Measurements from ENCODE around the gene UMAD1. TPM values are rescaled to one million over a fixed set of nuclear protein-coding genes. Genes with fewer than 3 reads are reported as not detected.

UMAD1 gene
- total and polyA plus RNA-seq, 2 of the 4 experiments (the other 2 are of a cell fraction) = 5.2 to 8.4 TPM

- no peak overlapping the region for H3K4ac ChIP-seq (ENCODE audit: low read depth, low read length)
- H4K20me1 ChIP-seq (ENCODE audit: insufficient read depth, low read length) = no peaks in the 10 kb centered on the region
- in situ Hi-C loops (cut with MboI; ENCODE audit: low sequenced_read_pairs) = no loop called here
- TF ChIP-seq RFX5 (IDR thresholded peaks at IDR 0.05; ENCODE audit: low read depth, low read length) = no peak
- no peak for TF ChIP-seq MAFK (IDR thresholded peaks at IDR 0.05; ENCODE audit: low read depth, low read length)
- no peak for TF ChIP-seq CEBPB (IDR thresholded peaks at IDR 0.05; ENCODE audit: low read depth, low read length)
- no peak for TF ChIP-seq BHLHE40 (IDR thresholded peaks at IDR 0.05; ENCODE audit: low read depth, low read length)
- no peak for TF ChIP-seq MAZ (IDR thresholded peaks at IDR 0.05; ENCODE audit: borderline replicate concordance, low read depth, low read length)
- TF ChIP-seq RCOR1 (IDR thresholded peaks at IDR 0.05; ENCODE audit: insufficient replicate concordance, low read length) = no peak
- no peak for TF ChIP-seq RAD21 (IDR thresholded peaks at IDR 0.05; ENCODE audit: low read length)
- TF ChIP-seq MXI1 (IDR thresholded peaks at IDR 0.05; ENCODE audit: borderline replicate concordance, low read depth, low read length) = no peak
- TF ChIP-seq SMC3 (IDR thresholded peaks at IDR 0.05; ENCODE audit: low read depth, low read length) = no peak
- no peak overlapping the region for H2AFZ ChIP-seq (replicated peaks; ENCODE audit: low read length, poor library complexity)
- H3K9me3 ChIP-seq (ENCODE audit: control insufficient read depth, insufficient read depth, low read length) = no peaks in the 10 kb centered on the region
- POLR2A ChIA-PET (ENCODE audit: unreplicated experiment) = no interaction called here
- H4K91ac ChIP-seq (ENCODE audit: insufficient read depth, low read depth, low read length) = no peak overlapping the region
- no peaks in the 10 kb centered on the region for H3K79me1 ChIP-seq (ENCODE audit: low read depth in 1 of 2, low read length in 2 of 2)
- intact Hi-C loops (cut with micrococcal nuclease) = no loop called here
- H3K9ac ChIP-seq (ENCODE audit: low read depth, low read length) = no peak overlapping the region
- H3K14ac ChIP-seq (replicated peaks; ENCODE audit: low read depth, low read length) = no peak overlapping the region
- dilution Hi-C loops (cut with HindIII; ENCODE audit: low sequenced_read_pairs, unreplicated experiment) = no loop called here
- H2AK9ac ChIP-seq (replicated peaks; ENCODE audit: low read depth, low read length, poor library complexity) = no peak overlapping the region
- H3K36me3 ChIP-seq (ENCODE audit: control insufficient read depth, insufficient read depth, low read length) = no peaks in the 10 kb centered on the region
- H3K4me1 ChIP-seq (ENCODE audit: control insufficient read depth, insufficient read depth, low read length) = no peaks in the 10 kb centered on the region
- H2BK120ac ChIP-seq (ENCODE audit: low read depth, low read length) = no peak overlapping the region
- no peak overlapping the region for H3K56ac ChIP-seq (ENCODE audit: extremely low read depth, insufficient read depth, low read length)
- H2AK5ac ChIP-seq (ENCODE audit: low read depth, low read length) = no peak overlapping the region
- no peak overlapping the region for H2BK20ac ChIP-seq (ENCODE audit: low read depth, low read length)
- H3K27me3 ChIP-seq (ENCODE audit: control insufficient read depth, insufficient read depth, low read length) = no peaks in the 10 kb centered on the region
- no TSS peak for BruUV-seq (replicated peaks)
- no CpG with 5 or more reads among the region's 1 CpG for WGBS, 2 experiments (ENCODE audit: extremely low coverage in 2 of 2, insufficient read length in 1 of 2)
- H4K5ac ChIP-seq (ENCODE audit: low read depth, low read length) = no peak overlapping the region
- H3K27ac ChIP-seq (ENCODE audit: insufficient read depth, low read length) = no peak overlapping the region
- no peaks in the 10 kb centered on the region for H3K9me1 ChIP-seq (ENCODE audit: insufficient read depth, low read length)
- no peak overlapping the region for H3K23ac ChIP-seq (ENCODE audit: low read depth, low read length)
- no peak for DNase-seq
- H2BK5ac ChIP-seq (ENCODE audit: low read depth, low read length, poor library complexity, severe bottlenecking) = no peak overlapping the region
- no peak overlapping the region for H4K8ac ChIP-seq (ENCODE audit: low read depth in 2 of 2, low read length in 2 of 2)
- no peak overlapping the region for H3K4me3 ChIP-seq (ENCODE audit: insufficient read depth, low read depth, low read length)
- no peak overlapping the region for H3K18ac ChIP-seq (ENCODE audit: low read depth, low read length)
- no peak overlapping the region for H2BK15ac ChIP-seq (ENCODE audit: low read depth, low read length)
- no peak for ATAC-seq (ENCODE audit: low read depth)
- H3K4me2 ChIP-seq (ENCODE audit: low read depth, low read length) = no peak overlapping the region
- CTCF ChIA-PET = interaction anchor here (0.7 kb wide), 1 partner anchor 137 kb away, joined by 9 read pairs; no protein-coding TSS in a partner anchor
These were observed 228.5 kb downstream of the UMAD1 start for GRCh38 chr7:7869036-7869435.
